Measurements from ENCODE around the gene SLC24A3.

- no peak for TF ChIP-seq POLR2AphosphoS5 (IDR thresholded peaks at IDR 0.05)
- TF ChIP-seq POLR2A (IDR thresholded peaks at IDR 0.05), result no peak
- no peak for TF ChIP-seq CTCF (IDR thresholded peaks at IDR 0.05)
- TF ChIP-seq EP300 (IDR thresholded peaks at IDR 0.05), result no peak
Observed at GRCh38 chr20:19734811-19735210, 522.4 kb downstream of the SLC24A3 start.

Data from upper lobe of left lung (tissue), 4 donors.